HG03139 (cell line): ENCODE results near the gene EFNB2.

Experiments used
- ATAC-seq: cut with Tn5 transposase; IDR thresholded peaks from one replicate; pipeline ENCODE4 v1.9.1; 2021; ENCODE audit not compliant: unreplicated experiment

EFNB2 gene

GRCh38 chr13:106487129-106487528 is 48.3 kb downstream of the EFNB2 start:
- ATAC-seq, result no peak

GRCh38 chr13:106486287-106486686 is 49.2 kb downstream of the EFNB2 start:
- ATAC-seq, result no peak

GRCh38 chr13:106484537-106485193 is 50.8 kb downstream of the EFNB2 start:
- no peak for ATAC-seq

- no peak for ATAC-seq
Measured at GRCh38 chr13:106484084-106484483, 51.4 kb downstream of the EFNB2 start.

- no peak for ATAC-seq
Measured at GRCh38 chr13:106481919-106482318, 53.5 kb downstream of the EFNB2 start.

- ATAC-seq, result no peak
Measured at GRCh38 chr13:106480351-106480910, 55.0 kb downstream of the EFNB2 start.

- no peak for ATAC-seq
Measured at GRCh38 chr13:106479929-106480328, 55.5 kb downstream of the EFNB2 start.

GRCh38 chr13:106478116-106478515 is 57.3 kb downstream of the EFNB2 start:
- ATAC-seq, result no peak

GRCh38 chr13:106477303-106477702 is 58.2 kb downstream of the EFNB2 start:
- no peak for ATAC-seq

GRCh38 chr13:106475852-106476251 is 59.6 kb downstream of the EFNB2 start:
- no peak for ATAC-seq

GRCh38 chr13:106474912-106475311 is 60.5 kb downstream of the EFNB2 start:
- ATAC-seq, result no peak

GRCh38 chr13:106473154-106473553 is 62.3 kb downstream of the EFNB2 start:
- ATAC-seq, result no peak

- ATAC-seq, result no peak
Measured at GRCh38 chr13:106472621-106473020, 62.8 kb downstream of the EFNB2 start.

- no peak for ATAC-seq
Measured at GRCh38 chr13:106471957-106472543, 63.4 kb downstream of the EFNB2 start.

GRCh38 chr13:106470576-106470975 is 64.9 kb downstream of the EFNB2 start:
- ATAC-seq, result no peak

GRCh38 chr13:106468744-106469590 is 66.5 kb downstream of the EFNB2 start:
- ATAC-seq, result no peak

- no peak for ATAC-seq
Measured at GRCh38 chr13:106468207-106468606, 67.3 kb downstream of the EFNB2 start.

GRCh38 chr13:106467427-106468122 is 67.9 kb downstream of the EFNB2 start:
- no peak for ATAC-seq

GRCh38 chr13:106466691-106467426 is 68.6 kb downstream of the EFNB2 start:
- ATAC-seq, result no peak

GRCh38 chr13:106464076-106464475 is 71.4 kb downstream of the EFNB2 start:
- no peak for ATAC-seq
